Fibroblast of skin of right biceps (primary cell): ENCODE data around the gene SMG9.

Experiments used
- DNase-seq: peaks from one replicate; pipeline ENCODE4 v3.0.0-alpha.2; 2013

Gene SMG9

DNA sequence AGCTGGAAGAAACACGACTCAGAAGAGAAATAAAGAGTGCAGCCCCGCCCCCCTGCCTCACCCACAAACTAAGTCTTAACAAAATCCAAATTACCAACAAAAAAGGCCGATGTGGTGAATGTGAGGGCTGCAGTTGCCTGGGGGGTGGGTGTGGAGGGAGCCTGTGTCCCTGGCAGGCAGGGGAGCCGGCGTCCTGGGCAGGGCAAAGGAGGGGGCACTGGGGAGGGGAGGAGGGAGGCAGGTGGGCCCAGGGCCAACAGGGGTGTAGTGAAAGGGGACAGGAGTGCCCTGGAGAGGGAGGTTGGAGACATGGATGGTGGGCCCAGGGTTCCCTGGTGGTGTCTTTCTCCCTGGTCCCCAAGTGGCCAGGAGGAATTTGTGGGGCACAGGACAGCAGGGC is 34.8 kb downstream of the SMG9 start:
- no peak for DNase-seq

DNA sequence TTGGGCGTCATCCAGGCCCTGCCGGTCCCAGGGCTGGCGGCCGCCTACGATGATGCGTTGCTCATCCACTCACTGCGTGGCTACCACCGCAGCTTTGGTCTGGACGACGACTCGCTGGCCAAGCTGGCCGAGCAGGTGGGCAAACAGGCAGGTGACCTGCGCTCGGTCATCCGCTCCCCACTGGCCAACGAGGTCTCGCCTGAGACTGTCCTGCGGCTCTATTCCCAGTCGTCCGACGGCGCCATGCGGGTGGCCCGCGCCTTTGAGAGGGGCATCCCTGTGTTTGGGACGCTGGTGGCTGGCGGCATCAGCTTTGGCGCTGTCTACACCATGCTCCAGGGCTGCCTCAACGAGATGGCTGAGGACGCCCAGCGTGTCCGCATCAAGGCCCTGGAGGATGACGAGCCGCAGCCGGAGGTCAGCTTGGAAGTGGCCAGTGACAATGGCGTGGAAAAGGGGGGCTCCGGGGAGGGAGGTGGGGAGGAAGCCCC is 35.3 kb downstream of the SMG9 start:
- DNase-seq: no peak

DNA sequence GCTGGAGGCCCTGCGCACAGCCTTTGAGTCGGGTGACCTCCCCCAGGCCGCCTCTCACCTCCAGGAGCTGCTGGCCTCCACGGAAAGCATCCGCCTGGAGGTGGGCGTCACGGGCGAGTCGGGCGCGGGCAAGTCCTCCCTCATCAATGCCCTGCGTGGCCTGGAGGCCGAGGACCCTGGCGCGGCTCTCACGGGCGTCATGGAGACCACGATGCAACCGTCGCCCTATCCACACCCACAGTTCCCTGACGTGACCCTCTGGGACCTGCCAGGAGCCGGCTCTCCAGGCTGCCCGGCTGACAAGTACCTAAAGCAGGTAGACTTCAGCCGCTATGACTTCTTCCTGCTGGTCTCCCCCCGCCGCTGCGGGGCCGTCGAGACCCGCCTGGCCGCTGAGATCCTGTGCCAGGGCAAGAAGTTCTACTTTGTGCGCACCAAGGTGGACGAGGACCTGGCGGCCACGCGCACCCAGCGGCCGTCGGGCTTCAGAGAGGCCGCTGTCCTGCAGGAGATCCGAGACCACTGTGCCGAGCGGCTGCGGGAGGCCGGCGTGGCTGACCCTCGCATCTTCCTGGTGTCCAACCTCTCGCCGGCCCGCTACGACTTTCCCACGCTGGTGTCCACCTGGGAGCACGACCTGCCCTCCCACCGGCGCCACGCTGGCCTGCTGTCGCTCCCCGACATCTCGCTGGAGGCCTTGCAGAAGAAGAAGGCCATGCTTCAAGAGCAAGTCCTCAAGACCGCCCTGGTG is 36.0 kb downstream of the SMG9 start:
- DNase-seq: no peak

DNA sequence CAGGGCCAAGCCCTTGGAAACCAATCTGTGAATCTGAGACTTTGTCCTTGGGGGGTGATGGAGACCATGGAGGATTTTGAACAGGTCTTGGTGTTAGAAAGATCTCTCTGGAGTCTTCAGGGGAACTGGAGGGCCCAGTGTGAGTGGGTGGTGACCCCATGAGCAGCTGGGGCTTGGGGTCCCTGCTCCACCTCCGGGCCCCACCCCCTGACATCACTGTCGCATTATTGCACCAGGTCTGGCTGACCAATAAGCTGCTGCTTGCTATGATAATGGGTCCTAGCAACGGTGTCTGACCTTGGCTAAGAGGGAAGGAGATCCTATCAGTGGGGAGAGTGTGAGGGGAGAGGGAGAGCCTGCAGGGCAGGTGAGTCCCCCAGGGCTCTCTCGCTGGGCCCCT is 39.0 kb downstream of the SMG9 start, which contains the start of gene IRGC:
Gene IRGC (plus strand): TSS at position 301 of the 400 bp plus-strand sequence. CDS start 2,483 bp downstream, outside the sequence.
- DNase-seq: no peak

DNA sequence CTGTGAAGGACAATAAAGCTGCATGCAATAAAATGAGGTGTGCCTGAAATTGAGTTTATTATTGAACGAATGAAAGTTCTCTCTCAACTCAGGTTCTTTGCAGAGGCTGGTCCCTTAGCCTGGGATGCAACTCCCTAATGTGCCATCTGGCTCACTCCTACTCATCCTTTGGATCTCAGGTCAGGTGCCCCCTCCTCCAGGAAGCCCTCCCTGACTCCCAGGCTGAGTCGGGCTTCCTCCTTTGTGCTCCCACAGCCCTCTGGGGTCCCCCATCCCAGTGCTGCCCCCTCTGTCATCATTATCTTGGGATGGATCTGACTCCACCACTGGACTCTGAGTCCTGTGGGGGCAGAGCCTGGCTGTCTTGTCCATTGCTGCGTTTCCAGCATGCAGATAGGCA is 41.6 kb downstream of the SMG9 start:
- DNase-seq: no peak

DNA sequence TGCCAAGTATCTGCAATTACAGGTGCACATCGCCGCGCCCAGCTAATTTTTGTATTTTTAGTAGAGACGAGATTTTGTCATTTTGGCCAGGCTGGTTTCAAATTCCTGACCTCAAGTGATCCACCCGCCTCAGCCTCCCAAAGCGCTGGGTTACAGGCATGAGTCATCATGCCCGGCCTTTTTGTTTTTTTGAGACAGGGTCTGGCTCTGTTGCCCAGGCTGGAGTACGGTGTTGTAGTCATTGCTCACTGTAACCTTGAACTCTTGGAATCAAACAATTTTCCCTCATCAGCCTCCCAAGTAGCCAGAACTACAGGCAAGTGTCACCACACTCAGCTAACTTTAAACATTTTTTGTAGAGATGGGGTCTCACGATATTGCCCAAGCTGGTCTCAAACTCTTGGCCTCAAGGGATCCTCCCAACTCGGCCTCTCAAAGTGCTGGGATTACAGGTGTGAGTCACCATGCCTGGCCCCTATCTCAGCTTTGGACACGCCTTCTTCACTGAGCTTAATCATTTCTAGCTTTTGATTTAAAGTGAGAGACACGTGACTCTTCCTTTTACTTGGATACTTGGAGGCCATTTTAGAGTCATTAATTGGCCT is 42.9 kb downstream of the SMG9 start:
- peak; percentile 14 for DNase-seq

DNA sequence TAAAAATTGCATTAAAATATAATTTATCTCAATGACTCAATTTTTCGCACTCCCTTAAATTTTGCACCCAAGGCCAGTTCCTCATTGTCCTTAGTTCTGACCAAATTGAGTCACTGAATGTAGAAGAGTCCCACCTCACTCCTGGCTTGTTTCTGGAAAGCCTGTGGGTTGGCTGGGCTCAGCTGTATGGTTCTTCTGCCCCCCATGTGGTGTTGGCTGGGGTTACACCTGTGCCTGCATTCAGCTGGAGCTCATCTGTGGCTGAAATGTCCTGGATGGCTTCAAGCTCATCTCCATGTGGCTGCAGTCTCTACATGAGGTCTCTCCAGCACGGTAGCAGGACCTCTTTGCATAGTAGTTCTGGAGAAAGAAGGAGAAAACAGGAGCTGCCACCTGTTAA is 46.0 kb downstream of the SMG9 start:
- DNase-seq: no peak

- DNase-seq: no peak
Observed at GRCh38 chr19:43707158-43707712, 47.5 kb downstream of the SMG9 start.

DNA sequence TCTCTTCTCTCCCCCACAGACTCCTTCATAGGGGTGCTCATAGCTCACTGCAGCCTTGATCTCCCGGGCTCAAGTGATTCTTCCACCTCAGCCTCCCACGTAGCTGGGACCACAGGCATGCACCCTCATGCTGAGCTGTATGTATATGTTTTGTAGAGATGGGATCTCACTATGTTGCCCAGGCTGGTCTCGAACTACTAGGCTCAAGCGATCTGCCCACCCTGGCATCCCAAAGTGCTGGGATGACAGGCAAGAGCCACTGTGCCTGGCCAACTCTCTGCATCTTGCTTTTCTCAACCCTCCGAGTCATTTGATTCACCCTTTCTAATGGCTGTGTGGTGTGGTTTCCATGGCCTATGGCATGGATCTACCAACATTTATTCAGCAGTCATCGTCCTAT is 49.0 kb downstream of the SMG9 start:
- DNase-seq: no peak

DNA sequence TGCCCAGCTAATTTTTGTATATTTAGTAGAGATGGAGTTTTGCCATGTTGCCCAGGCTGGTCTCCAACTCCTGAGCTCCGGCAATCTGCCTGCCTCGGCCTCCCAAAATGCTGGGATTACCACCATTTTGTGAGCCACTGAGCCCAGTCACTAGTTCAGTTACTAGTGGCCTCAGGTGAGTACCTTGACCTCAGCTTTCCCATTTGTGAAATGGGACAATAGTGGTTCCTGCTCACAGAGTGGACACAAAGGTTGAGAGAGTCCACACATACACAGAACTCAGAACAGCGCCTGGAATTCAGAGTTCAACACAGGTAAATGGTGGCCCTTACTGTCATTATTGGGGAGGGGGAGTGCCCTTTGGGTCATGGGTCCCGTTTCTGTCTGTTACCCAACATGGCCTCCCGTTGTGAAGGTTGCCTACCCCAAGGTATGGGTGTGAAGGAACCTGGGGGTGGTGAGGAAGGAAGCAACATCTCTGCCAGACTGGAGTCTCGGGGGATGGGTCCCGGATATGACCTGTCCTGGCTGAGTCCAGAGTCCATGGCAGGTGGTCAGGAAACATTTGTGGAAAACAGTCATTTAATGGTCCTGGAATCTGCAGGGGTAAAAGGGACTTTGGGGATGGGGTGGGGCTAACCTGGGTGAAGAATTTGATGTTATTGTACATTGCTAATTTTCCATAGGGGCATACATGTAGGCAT is 50.6 kb downstream of the SMG9 start:
- DNase-seq: no peak

GRCh38 chr19:43700395-43701000 is 54.3 kb downstream of the SMG9 start:
- DNase-seq: peak; percentile 77

- DNase-seq: peak; percentile 57
Observed at GRCh38 chr19:43699506-43700394, 55.0 kb downstream of the SMG9 start.

DNA sequence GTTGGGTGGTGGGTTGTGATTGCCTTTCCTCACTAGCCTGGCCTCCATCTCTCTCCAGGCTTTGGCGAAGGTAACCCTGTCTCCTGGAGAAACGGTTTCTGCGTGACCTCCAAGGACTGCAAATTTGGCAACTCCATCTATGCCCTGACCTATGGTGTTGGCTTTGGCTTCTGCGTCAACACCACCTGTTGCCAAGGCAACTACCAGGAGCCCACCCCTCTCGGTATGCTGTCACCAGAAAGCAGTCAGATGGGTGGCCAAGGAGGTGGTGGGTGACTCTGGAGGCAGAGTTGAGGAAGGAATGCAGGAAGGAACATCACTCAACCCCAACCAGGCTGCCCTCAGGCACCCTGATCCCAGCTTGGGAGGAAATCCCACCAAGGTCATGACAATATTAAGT is 57.5 kb downstream of the SMG9 start:
- no peak for DNase-seq

DNA sequence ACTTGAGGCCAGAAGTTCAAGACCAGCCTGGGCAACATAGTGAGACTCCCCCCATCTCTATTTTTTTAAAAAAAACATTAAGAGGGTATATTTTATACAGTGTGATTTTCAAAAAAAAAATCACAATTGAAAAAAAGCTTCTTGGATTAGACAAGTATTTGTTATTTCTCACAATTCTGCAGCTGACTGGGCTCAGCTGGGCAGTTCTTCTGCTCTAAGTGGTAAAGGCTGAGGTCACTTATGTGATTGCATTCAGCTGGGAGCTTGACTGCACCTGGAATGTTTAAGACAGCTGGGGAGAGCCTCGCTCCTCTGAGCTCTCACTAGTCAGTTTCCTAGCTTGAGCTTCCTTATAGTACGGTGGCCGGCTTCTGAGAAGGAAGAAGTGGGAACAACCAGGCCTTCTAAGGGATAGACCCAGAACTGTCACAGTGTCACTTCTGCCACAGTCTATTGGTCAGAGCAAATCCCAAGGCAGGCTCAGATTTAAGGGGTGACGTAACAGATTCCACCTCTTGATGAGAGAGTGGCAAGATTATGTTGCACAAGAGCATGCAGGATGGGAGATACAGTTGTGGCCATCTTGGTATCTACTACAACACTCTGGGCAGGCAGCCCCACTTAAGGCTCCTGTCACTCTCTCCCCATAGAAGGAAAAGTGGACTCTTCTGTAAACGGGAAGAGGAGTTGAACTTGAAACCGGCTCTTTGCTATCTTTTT is 58.6 kb downstream of the SMG9 start:
- DNase-seq: no peak

GRCh38 chr19:43694553-43694952 is 60.2 kb downstream of the SMG9 start:
- no peak for DNase-seq

DNA sequence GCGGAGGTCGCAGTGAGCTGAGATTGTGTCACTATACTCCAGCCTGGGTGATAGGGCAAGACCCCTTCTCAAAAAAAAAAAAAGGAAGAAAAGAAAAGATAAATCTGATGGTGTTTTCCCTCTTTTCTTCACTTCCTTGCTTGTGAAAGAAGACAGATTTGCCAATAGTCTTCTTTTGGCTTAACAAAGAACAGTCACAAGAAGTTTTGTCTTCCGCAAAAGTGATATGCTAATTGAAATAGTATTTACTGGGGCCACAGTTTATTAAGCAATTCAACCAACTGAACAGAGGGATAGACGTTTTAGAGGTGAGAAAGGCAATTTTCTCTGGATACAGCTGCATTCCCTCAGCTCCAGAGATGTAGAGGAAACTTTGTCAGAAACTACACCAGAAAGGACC is 61.9 kb downstream of the SMG9 start:
- DNase-seq: no peak

GRCh38 chr19:43692385-43692784 is 62.4 kb downstream of the SMG9 start:
- no peak for DNase-seq

GRCh38 chr19:43691755-43692154 is 63.0 kb downstream of the SMG9 start:
- DNase-seq: no peak

GRCh38 chr19:43690890-43691289 is 63.9 kb downstream of the SMG9 start:
- no peak for DNase-seq

- no peak for DNase-seq
Observed at GRCh38 chr19:43690444-43690843, 64.3 kb downstream of the SMG9 start.

DNA sequence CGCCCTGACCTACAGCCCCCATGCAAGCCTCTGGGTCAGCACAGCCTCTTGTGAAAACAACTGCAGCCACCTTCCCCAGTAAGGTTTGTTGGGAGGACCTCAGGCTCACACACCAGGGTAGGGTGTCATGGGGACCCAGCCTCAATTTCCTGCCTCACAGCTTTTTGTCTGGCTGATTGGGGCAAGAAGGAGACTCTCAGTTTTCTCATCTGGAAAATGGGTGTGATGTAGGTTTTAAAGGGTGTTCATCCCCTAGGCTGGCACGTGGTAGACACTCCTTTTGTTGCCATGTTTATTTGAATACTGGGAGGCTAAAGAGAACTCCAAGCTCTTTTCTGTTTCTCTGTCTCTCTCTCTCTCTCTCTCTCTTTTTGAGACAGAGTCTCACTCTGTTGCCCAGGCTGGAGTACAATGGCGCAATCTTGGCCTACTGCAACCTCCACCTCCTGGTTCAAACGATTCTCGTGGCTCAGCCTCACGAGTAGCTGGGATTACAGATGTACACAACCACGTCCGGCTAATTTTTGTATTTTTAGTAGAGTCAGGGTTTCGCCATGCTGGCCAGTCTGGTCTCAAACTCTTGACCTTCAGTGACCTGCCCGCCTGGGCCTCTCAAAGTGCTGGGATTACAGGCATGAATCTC is 66.6 kb downstream of the SMG9 start:
- no peak for DNase-seq
